ENCODE results near the gene ILF3.

DNA sequence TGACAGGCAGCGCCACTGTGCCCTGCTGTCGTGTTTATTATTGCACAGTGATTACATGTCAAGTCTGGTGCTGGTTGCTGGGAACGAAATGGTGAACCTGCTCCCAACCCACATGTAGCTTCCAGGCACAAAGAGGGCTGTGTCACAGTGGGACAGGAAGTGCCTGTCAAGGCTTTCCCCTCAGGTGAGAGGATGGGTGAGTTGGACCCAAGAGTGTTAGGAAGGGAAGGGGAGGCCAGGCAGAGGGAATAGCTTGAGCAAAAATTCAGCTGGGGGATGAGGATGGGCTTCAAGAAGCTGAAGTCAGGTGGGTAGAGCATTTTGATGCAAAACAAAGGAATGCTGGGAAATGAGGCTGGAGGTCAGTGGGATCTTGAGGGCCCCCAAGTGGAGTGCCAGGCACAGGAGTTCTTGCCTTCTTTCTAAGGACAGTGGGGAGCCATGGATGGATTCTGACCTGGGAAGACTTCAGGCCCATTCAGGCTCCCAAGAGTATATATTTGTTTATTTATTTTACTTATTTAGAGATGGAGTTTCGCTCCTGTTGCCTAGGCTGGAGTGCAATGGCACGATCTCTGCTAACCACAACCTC, 38.6 kb downstream of the ILF3 start:
- no peak for TF ChIP-seq CTCF (IDR thresholded peaks at IDR 0.05; ENCODE audit: insufficient read depth, low read length)
- TF ChIP-seq REST (IDR thresholded peaks at IDR 0.05; ENCODE audit: insufficient replicate concordance, low read depth) = no peak
- no peak for TF ChIP-seq SPI1 (IDR thresholded peaks at IDR 0.05; ENCODE audit: borderline replicate concordance, low read depth)
